HG03066 (cell line): ENCODE measurements around the gene DHX32.
A peak's percentile ranks its signal among the peaks of the same experiment; 100 is the strongest.
"Not testable (repeated sequence)": the region's sequence is repeated elsewhere in the genome, so short reads cannot be mapped to it uniquely, and the experiment has no call there.

Source experiments
- ATAC-seq: cut with Tn5 transposase; IDR thresholded peaks from one replicate; pipeline ENCODE4 v1.9.1; 2021; ENCODE audit warnings: low read depth; ENCODE audit not compliant: unreplicated experiment

DHX32 gene

DNA sequence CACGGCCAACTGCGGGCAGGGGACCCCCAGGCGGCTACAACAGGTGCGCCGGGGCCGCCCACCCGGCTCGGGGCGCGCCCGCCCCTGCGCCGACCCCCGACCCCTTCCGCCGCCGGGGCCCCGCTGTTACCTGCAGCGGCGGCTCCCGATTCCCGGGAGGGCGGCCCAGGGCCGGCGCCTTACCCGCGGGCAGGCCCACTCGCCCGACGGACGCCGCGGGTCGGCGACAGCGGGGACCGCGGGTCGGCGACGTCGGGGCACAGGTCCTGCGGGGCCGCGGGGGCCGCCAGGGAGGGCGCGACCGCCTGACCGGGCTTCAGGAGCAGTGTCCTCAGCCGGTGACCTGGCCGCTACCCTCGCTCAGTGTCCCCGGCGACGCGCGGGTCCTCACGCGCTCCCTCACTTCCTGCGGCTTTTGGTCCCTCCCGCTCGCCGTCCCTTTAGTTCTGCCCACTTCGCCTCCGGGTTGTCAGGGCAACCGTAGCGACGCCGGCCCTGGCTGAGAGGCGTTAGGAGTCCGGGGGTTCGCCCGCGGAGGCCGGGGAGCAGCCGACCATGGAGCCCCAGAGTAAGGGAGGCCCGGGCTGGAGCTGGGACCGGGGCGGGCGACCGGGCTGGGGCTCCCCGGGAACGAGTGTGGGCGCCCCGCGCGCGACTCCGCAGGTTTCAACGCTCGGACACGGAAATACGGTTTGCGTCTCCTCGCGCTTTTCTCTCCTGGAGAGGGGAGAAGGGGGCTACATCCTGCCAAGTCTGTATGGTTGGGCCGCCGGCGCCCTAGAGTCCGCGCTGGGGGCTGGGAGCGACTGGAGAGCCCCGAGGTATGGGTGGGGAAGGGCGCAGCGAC, 15.2 kb upstream of the DHX32 start, which contains the start of gene FANK1:
Gene FANK1, plus strand, starts transcription at position 477 of the 847 bp plus-strand sequence. Its CDS starts 79 bp downstream, at position 556.
- ATAC-seq = peak; percentile 87

GRCh38 chr10:125895130-125896087, 14.3 kb upstream of the DHX32 start:
- peak; percentile 46 for ATAC-seq

DNA sequence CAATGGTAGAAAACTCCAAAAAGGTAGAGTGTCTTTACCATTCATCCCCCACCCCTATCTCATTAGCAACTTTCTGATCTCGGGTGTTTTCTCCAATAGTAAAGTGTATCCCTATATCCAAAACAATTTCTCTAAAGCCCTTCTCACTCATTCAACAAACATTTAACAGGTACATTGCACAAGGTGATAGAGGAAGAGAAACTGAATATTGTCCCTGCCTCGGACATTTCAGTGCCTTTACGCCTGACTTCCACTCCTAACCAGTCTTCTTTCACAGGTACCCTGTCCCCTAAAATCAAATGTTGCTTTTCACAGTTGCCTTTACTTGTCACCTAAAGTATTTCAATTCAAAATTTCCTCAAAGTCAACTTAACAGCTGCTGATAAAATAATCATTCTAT, 13.1 kb upstream of the DHX32 start:
- ATAC-seq = not testable (repeated sequence)

GRCh38 chr10:125892402-125892801, 11.3 kb upstream of the DHX32 start:
- ATAC-seq = not testable (repeated sequence)

DNA sequence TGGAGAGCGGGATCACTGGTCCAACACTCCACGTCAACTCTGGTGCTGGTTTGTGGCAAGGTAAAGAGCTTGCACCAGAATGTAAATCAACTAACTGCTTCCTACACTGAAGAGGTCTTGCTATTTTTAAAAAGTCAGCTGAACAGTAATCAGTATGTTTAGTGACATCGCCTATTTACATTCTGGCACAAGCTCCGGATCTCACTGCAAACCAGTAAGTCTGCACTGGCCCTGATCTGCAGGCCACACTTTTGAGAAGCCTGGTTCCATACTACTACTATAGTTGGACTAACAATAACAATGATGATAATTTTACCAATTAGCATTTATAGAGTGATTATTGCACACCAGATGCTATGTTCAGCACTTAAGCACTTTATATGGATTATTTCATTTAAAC, 8.3 kb upstream of the DHX32 start:
- not testable (repeated sequence) for ATAC-seq

GRCh38 chr10:125886914-125887512, 5.9 kb upstream of the DHX32 start:
- no peak for ATAC-seq

GRCh38 chr10:125883211-125883610, 2.1 kb upstream of the DHX32 start:
- ATAC-seq = no peak

DNA sequence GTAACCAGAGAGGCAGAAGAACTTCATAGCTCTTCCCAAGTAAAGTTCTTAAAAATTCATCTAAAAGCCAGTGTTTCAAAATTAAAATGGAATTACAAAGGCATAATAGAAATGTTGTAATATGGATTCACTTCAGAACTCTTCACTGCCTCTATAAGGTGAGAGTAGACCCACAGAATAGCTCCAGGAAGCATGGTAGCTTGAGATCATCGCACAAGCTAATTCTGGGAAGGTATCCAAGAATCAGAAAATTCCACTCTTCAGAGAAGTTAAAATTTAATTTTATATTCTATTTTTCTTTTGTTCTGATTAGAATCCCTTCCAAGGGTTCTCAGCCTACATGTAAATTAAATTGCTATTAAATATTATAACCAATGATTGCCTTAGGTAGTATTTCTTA, 1.5 kb upstream of the DHX32 start:
- no peak for ATAC-seq

GRCh38 chr10:125880719-125881118, 373 bp downstream of the DHX32 start:
- no peak for ATAC-seq

GRCh38 chr10:125878957-125879835, 1.9 kb downstream of the DHX32 start:
- no peak for ATAC-seq

DNA sequence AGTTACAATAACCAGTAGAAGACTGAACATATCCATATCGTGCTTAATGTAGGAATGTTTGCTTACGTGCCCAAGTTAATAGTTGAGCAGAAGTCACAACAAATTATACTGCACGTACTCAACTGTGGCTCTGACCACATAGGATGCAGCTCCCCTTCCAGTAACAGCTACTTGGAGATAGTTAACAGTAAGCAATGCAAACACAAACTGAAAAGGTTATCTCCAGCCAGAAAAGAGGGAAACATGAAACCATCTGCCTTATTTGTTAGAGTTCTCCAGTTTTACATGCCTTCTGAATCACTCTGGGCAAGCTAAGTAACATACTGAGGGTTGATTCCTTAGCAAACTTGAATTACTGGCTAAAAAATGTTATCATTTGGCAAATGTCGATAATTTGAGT, 9.8 kb downstream of the DHX32 start:
- no peak for ATAC-seq

GRCh38 chr10:125868372-125868975, 12.6 kb downstream of the DHX32 start:
- ATAC-seq = no peak

GRCh38 chr10:125866421-125867029, 14.6 kb downstream of the DHX32 start:
- no peak for ATAC-seq

GRCh38 chr10:125865120-125865519, 16.0 kb downstream of the DHX32 start:
- no peak for ATAC-seq

GRCh38 chr10:125859128-125859817, 21.8 kb downstream of the DHX32 start:
- no peak for ATAC-seq

- no peak for ATAC-seq
Measured at GRCh38 chr10:125857185-125857760, 23.8 kb downstream of the DHX32 start.

DNA sequence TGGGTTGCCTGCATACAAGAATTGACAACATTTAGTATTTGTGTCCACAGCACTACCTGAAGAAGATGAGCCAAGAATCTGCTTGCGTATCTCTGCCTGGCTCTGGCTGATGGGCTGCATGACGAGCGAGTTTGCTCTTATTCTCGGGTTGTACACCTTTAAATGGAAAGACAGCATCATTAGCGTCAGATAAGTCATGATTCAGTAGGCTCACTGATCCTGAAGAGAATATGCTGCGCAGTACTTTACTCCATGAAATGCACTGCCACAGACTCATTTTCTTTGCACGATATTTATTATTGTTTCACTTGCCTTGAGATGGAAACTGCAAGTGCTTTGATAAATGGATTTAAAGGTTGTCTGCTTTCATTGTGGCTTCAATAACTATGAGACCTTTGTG, 28.6 kb downstream of the DHX32 start:
- no peak for ATAC-seq
